Activated T-cell treated with anti-CD3 and anti-CD28 coated beads, Interleukin-2, amount 50 U/mL, for 24 hours (primary cell): ENCODE results near the gene ASTN2.

Experiments
- DNase-seq: peaks from one replicate; pipeline ENCODE4 v3.0.0-alpha.2; 2020
- H3K27ac Mint-ChIP-seq: 2 replicates; pipeline ENCODE4 v1.8.0; 2020; ENCODE audit warnings: mild to moderate bottlenecking, mixed read lengths
- H3K27me3 Mint-ChIP-seq: 2 replicates; pipeline ENCODE4 v1.8.0; 2020; ENCODE audit warnings: mixed read lengths
- H3K36me3 Mint-ChIP-seq: 2 replicates; pipeline ENCODE4 v1.8.0; 2020; ENCODE audit warnings: low read depth, mixed read lengths
- H3K4me1 Mint-ChIP-seq: 2 replicates; pipeline ENCODE4 v1.8.0; 2020; ENCODE audit warnings: low read depth, mixed read lengths
- H3K4me3 Mint-ChIP-seq: 2 replicates; pipeline ENCODE4 v1.8.0; 2020; ENCODE audit warnings: mild to moderate bottlenecking, moderate library complexity, mixed read lengths
- H3K9me3 Mint-ChIP-seq: 2 replicates; pipeline ENCODE4 v1.8.0; 2020; ENCODE audit warnings: mixed read lengths

Gene ASTN2

DNA sequence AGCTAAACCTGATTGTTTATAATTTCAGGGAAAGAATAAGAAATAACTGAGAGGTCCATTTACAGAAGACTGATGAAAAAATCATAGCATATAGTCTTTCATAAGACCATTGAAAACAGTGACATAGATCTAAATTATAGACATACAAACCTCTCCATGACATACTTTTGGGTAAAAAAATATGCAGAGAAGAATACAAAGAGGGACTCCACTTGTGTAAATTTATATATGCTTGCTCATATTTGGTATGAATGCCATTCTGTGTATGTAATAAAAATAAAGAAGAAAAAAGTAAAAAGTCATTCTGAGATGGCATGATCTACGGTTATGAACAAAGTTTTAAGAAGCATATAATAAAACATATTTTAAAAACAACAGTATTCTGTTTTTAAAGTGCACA lies 310.7 kb downstream of the ASTN2 start:
- Mint-ChIP-seq H3K4me3 (no peak overlapping the region), H3K36me3 (no peaks in the 10 kb centered on the region), H3K9me3 (peaks cover 3% of the 10 kb centered on the region), H3K27me3 (no peaks in the 10 kb centered on the region), H3K27ac (no peak overlapping the region), H3K4me1 (no peaks in the 10 kb centered on the region)
- no peak for DNase-seq

DNA sequence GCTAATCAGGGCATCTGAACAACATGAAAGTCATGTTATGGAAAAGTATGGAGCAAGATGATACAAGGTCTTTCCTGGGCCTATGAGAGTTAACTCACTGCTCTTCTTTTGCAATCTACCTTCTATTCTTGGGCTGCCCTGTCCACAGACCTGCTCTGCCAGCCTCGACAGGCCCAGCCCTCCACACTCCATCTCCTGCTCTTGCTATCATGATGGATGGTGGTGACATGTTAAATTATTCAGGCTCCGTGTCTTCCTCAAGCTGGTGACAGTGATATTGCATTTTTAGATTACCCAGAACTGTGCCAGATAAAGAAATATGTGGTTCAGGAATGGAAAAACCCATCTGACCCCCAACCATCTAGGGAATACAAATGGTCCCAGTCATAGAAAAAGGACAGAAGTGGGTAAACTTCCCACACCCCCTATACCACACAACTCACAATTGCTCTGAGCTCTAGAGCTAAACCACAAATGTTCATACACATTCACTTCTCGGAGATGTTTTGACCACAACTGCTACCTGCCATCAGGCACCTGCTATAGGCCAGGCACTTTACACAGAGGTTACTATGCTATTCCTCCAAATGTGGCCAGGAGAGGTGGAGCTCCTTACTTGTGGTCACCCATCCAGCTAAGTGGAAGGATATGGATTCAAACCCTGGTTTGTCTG lies 311.3 kb downstream of the ASTN2 start:
- Mint-ChIP-seq H3K27me3 (no peaks in the 10 kb centered on the region), H3K27ac (no peak overlapping the region)

DNA sequence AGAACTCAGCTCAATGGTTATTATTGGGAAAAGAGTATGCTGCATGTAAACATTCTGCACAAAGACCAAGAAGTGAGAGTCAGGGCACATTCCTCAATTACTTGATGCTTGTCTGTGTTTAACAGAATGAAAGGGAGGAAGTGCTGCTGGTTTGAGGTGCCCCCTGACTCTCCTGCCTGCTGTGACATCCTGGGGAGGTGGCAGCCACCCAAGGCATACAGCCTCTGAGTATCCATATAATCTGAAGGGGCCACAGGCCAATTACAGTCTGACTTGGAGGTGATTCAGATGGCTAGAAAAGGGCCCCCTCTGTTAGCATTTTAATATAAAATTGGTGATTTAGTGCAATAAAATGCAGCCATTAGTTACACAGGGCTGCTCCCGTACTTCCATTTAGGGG lies 313.8 kb downstream of the ASTN2 start:
- Mint-ChIP-seq H3K4me3 (no peak overlapping the region), H3K27ac (no peak overlapping the region), H3K9me3 (no peaks in the 10 kb centered on the region), H3K36me3 (no peaks in the 10 kb centered on the region), H3K27me3 (no peaks in the 10 kb centered on the region), H3K4me1 (no peaks in the 10 kb centered on the region)
- DNase-seq: no peak

More for the DNA sequence above, 311.3 kb downstream of the ASTN2 start:
- H3K36me3 Mint-ChIP-seq: no peaks in the 10 kb centered on the region
- H3K9me3 Mint-ChIP-seq: peaks cover 3% of the 10 kb centered on the region
- H3K4me3 Mint-ChIP-seq: no peak overlapping the region
- no peaks in the 10 kb centered on the region for H3K4me1 Mint-ChIP-seq
- no peak for DNase-seq

- H3K4me1 Mint-ChIP-seq: no peaks in the 10 kb centered on the region
- H3K4me3 Mint-ChIP-seq: no peak overlapping the region
- H3K27ac Mint-ChIP-seq: no peak overlapping the region
- H3K9me3 Mint-ChIP-seq: no peaks in the 10 kb centered on the region
- H3K36me3 Mint-ChIP-seq: no peaks in the 10 kb centered on the region
- DNase-seq: no peak
- no peaks in the 10 kb centered on the region for H3K27me3 Mint-ChIP-seq
These were observed 316.5 kb downstream of the ASTN2 start for GRCh38 chr9:117098331-117098730.

DNA sequence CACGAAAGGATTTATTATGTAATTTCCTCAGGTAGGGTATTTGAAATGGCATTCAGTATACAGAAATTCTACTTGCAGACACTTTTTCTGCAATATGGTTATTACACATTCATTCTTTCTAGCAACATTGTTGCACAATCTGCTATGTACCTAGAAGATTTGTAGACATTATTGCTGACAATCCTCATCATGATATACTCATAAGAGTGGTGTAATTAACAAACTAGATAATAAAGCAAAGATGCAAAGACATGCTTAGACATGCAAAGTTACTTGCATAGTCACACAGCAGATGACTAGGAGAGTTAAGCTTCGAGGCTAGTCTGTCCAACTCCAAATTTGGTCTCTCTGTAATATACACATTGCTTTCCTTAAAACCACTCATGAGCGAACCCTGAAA lies 317.1 kb downstream of the ASTN2 start:
- no peak overlapping the region for H3K27ac Mint-ChIP-seq
- no peaks in the 10 kb centered on the region for H3K27me3 Mint-ChIP-seq
- H3K4me3 Mint-ChIP-seq: no peak overlapping the region
- no peaks in the 10 kb centered on the region for H3K36me3 Mint-ChIP-seq
- H3K9me3 Mint-ChIP-seq: no peaks in the 10 kb centered on the region
- H3K4me1 Mint-ChIP-seq: no peaks in the 10 kb centered on the region
- DNase-seq: no peak

DNA sequence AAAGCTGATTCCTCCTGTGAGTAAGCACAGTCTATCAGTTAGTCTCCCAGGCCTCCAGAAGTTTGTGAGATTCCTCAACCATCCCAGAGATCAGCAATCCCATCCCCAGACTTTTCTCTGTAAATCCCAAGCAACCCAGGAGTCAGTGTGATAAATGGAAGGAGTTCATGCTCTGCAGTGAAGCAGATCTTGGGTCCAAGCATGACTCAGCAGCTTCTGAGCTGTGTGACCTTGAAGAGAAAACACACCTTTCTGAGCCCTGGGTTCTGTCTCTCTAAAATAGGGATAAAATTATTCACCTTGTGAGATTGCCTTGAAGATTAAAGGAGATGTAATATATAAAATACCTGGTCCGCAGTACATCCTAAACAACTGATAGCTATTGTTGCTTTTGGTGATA lies 318.7 kb downstream of the ASTN2 start:
- H3K27me3 Mint-ChIP-seq: peaks cover 3% of the 10 kb centered on the region
- H3K36me3 Mint-ChIP-seq: no peaks in the 10 kb centered on the region
- no peak overlapping the region for H3K4me3 Mint-ChIP-seq
- H3K9me3 Mint-ChIP-seq: no peaks in the 10 kb centered on the region
- no peak overlapping the region for H3K27ac Mint-ChIP-seq
- H3K4me1 Mint-ChIP-seq: no peaks in the 10 kb centered on the region
- DNase-seq: no peak

DNA sequence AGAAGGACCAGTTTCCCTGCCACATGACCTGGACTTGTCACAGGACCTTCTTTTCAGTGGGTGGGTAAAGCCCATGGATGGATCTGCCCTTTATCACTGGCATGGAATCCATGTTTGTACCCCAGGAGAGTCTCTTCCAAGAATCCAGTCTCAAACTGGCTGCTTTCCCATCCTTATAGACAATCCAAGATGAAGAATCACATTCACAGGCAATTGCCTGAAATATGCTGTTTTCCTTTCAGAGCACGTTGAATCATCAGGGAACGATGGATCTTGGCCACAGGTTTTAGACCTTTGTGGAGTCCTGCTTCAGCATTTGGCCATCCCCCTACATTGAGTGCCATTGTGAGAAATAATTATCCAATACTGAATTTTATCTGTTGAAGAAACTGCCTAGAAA lies 319.8 kb downstream of the ASTN2 start:
- H3K27me3 Mint-ChIP-seq: peaks cover 3% of the 10 kb centered on the region
- no peak for DNase-seq
- no peaks in the 10 kb centered on the region for H3K4me1 Mint-ChIP-seq
- H3K4me3 Mint-ChIP-seq: no peak overlapping the region
- no peak overlapping the region for H3K27ac Mint-ChIP-seq
- no peaks in the 10 kb centered on the region for H3K36me3 Mint-ChIP-seq
- no peaks in the 10 kb centered on the region for H3K9me3 Mint-ChIP-seq

DNA sequence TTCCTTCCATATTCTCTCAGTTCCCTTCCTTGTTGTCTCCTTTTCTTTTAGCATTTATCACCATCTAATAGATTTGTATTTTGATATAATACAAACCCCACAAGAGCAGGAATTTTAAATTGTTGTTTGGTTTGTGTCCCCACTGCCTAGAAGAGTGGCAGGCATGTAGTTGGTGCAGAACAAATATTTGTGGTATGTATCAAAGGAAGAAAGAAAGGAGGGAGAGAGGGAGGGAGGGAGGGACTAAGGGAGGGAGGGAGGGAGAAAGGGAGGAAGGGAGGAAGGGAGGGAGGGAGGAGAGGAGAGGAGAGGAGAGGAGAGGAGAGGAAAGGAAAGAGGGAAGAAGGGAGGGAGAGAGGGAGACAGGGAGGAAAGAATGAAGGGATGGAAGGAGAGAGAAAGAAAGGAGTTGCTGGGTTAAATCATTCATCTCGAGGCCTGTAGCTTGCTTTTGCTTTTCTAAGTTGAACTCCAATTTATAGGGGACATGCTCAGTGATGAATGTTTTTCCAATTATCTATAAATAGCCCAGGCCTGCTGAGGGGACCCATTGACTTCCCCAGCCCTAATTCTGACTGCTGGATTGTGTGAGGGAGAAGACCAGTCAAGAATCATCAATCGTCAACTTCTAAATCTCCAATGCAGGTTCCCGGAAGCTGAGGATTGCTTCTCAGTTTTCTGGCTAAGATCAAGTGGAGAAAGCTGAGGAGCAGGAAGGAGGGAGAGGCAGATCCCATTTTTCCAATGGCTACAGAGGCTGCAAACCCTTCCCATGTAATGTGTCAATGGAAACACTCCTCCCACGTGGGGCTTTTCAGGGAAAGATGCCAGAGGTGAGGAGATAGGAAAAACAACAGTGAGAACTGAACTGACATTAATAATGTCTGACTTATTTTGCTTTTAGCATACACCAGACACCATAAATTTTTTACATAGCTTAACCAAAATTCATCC lies 320.7 kb downstream of the ASTN2 start:
- Mint-ChIP-seq H3K4me1 (no peaks in the 10 kb centered on the region), H3K4me3 (no peak overlapping the region)
- DNase-seq: no peak

DNA sequence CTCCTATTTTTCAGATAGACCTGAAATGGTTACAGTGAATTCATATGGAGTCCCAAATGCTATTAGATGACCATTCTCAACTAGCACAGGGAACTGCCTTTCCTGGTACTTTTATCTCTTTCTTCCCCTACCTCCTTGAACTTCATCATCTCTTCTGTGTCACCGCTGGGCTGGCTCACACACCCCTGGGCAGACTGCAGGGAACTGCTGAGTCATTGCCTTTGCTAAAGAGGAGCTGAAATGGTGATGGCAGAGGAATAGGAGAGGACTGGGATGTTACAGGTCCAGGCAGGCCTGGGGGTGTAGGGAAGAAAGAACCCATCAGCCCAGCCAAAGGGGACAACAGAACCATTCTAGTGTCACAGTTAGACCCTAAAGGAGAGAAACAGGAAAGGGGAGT lies 322.3 kb downstream of the ASTN2 start:
- H3K4me3 Mint-ChIP-seq: no peak overlapping the region
- no peak for DNase-seq
- H3K36me3 Mint-ChIP-seq: no peaks in the 10 kb centered on the region
- H3K4me1 Mint-ChIP-seq: no peaks in the 10 kb centered on the region
- no peaks in the 10 kb centered on the region for H3K9me3 Mint-ChIP-seq
- peaks cover 3% of the 10 kb centered on the region for H3K27me3 Mint-ChIP-seq
- no peak overlapping the region for H3K27ac Mint-ChIP-seq

More for the DNA sequence above, 320.7 kb downstream of the ASTN2 start:
- Mint-ChIP-seq H3K36me3 (no peaks in the 10 kb centered on the region), H3K27me3 (peaks cover 3% of the 10 kb centered on the region), H3K9me3 (no peaks in the 10 kb centered on the region), H3K27ac (no peak overlapping the region)

- Mint-ChIP-seq H3K9me3 (peaks cover under 1% of the 10 kb centered on the region), H3K27me3 (peaks cover 3% of the 10 kb centered on the region), H3K4me1 (no peaks in the 10 kb centered on the region), H3K4me3 (no peak overlapping the region), H3K36me3 (no peaks in the 10 kb centered on the region), H3K27ac (no peak overlapping the region)
- DNase-seq: no peak
These were observed 323.3 kb downstream of the ASTN2 start for GRCh38 chr9:117091529-117091928.

DNA sequence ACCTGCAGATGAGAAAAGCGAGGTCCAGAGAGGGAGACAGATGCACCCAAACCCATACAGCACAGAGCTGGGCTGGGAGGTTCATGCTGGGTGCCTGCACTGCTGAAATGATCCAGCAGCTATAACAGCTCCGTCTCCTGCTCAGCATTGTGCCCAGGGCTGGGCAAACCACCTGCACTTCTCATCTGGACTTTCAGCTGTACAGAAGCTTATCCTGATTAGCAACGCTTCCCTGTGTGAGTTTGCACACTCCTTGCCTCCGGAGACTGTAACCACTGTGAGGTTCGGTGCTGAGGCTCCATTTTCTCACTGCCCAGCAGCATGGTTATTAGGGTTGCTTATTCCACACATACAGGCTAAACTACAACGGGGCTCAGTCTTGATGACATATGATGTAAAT lies 326.1 kb downstream of the ASTN2 start:
- Mint-ChIP-seq H3K4me1 (no peaks in the 10 kb centered on the region), H3K36me3 (no peaks in the 10 kb centered on the region), H3K27ac (no peak overlapping the region), H3K27me3 (peaks cover 3% of the 10 kb centered on the region), H3K9me3 (peaks cover 2% of the 10 kb centered on the region), H3K4me3 (no peak overlapping the region)
- DNase-seq: no peak

- peaks cover 3% of the 10 kb centered on the region for H3K27me3 Mint-ChIP-seq
- DNase-seq: no peak
- no peaks in the 10 kb centered on the region for H3K4me1 Mint-ChIP-seq
- H3K36me3 Mint-ChIP-seq: no peaks in the 10 kb centered on the region
- H3K27ac Mint-ChIP-seq: no peak overlapping the region
- H3K9me3 Mint-ChIP-seq: peaks cover 2% of the 10 kb centered on the region
- H3K4me3 Mint-ChIP-seq: no peak overlapping the region
These were observed 326.7 kb downstream of the ASTN2 start for GRCh38 chr9:117088140-117088539.

- peaks cover 6% of the 10 kb centered on the region for H3K9me3 Mint-ChIP-seq
- no peaks in the 10 kb centered on the region for H3K36me3 Mint-ChIP-seq
- no peaks in the 10 kb centered on the region for H3K4me1 Mint-ChIP-seq
- no peaks in the 10 kb centered on the region for H3K27me3 Mint-ChIP-seq
- H3K4me3 Mint-ChIP-seq: no peak overlapping the region
- no peak overlapping the region for H3K27ac Mint-ChIP-seq
- DNase-seq: no peak
These were observed 330.6 kb downstream of the ASTN2 start for GRCh38 chr9:117084221-117084620.

DNA sequence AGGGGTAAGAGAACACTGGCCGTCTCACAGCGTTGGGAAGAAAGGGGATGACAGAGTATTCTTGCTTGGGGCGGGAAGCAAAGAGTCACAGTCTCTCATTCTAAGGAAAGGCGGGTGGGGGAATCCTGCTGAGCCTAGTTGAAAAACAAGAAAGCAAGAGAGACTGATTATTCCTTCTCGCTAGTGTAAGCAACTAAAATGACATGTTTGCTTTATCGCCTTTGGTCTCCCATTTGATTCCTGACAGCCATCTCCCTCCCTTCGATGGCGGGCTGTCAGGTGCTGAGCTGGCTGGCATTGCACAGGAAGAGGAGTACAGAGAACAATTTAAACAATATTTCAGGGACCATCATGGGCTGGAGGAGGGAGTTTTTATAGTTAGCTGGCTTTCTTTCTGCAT lies 331.3 kb downstream of the ASTN2 start:
- Mint-ChIP-seq H3K9me3 (peaks cover 6% of the 10 kb centered on the region), H3K27me3 (no peaks in the 10 kb centered on the region), H3K27ac (no peak overlapping the region), H3K4me3 (no peak overlapping the region), H3K4me1 (no peaks in the 10 kb centered on the region), H3K36me3 (no peaks in the 10 kb centered on the region)
- DNase-seq: no peak

DNA sequence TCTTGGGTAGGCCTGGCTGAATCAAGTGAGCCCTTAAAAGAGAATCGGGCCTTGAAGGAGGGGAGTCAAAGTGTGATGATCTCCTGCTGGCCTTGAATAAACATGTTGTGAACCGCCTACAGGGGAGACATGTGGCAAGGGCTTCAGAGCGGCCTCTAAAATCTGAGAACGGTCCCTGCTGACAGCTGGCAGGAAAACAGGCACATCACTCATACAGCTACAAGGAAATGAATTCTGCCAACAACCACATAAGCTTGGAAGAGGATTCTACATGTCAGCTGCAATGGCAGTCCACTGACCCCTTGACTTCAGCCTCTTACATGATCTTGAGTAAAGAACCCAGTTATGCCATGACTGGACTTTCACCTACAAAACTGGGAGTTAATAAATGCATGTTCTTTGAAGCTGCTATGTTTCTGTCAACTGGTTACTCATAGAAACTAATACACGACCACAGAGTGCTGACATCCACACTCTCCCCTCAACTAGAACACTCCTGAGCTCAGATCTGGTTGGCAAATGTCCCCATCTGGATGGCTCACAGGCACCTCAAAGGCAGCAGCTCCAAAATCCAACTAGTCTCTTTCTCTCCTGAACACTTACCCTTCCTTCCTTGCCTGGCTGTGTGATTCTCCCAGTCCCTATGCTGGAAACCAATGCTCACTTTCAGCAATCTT lies 333.1 kb downstream of the ASTN2 start:
- Mint-ChIP-seq H3K27ac (no peak overlapping the region), H3K4me3 (no peak overlapping the region), H3K9me3 (peaks cover 6% of the 10 kb centered on the region), H3K4me1 (no peaks in the 10 kb centered on the region), H3K27me3 (no peaks in the 10 kb centered on the region), H3K36me3 (no peaks in the 10 kb centered on the region)
- DNase-seq: no peak
